Measurements from ENCODE around the gene SDK1. TPM values are rescaled to one million over a fixed set of nuclear protein-coding genes. Genes with fewer than 3 reads are reported as not detected.

Gene SDK1
- total and polyA plus RNA-seq, 10 of the 15 experiments (the other 5 are each of a cell fraction or from before 2014, with no cell fraction given), result 0.14 to 0.33 TPM; not detected in 8

- TF ChIP-seq BHLHE40 (IDR thresholded peaks at IDR 0.05; ENCODE audit: borderline replicate concordance in 1 of 2, low read depth in 2 of 2, low read length in 1 of 2), result no peak
- no peak for TF ChIP-seq GABPA (IDR thresholded peaks at IDR 0.05; ENCODE audit: low read depth)
- TF ChIP-seq FOS (IDR thresholded peaks at IDR 0.05; ENCODE audit: borderline replicate concordance, extremely low read depth, insufficient read length), result no peak
- TF ChIP-seq RELA (IDR thresholded peaks at IDR 0.05; ENCODE audit: borderline replicate concordance, partially characterized antibody), result no peak
- TF ChIP-seq RAD21 (IDR thresholded peaks at IDR 0.05; ENCODE audit: insufficient read depth, low read depth, low read length), result no peak
These were observed 770.5 kb downstream of the SDK1 start (continued) for GRCh38 chr7:4071370-4072058.

GRCh38 chr7:4072161-4072925 lies 771.3 kb downstream of the SDK1 start:
- DNase-seq (ENCODE audit: low read depth, low spot score) (no peak), ATAC-seq (no peak), FAIRE-seq (no peak)
- RAD21 ChIA-PET (ENCODE audit: unreplicated experiment), result no interaction called here
- H3K27me3 ChIP-seq (replicated peaks in 1 of 2; ENCODE audit: control insufficient read depth in 2 of 2, insufficient read depth in 2 of 2, low read length in 1 of 2), result no peaks in the 10 kb centered on the region
- no peak overlapping the region for H2AFZ ChIP-seq (ENCODE audit: control insufficient read depth, low read depth, low read length)
- SMC1A ChIA-PET (ENCODE audit: uncharacterized antibody, unreplicated experiment), result no interaction called here
- no peaks in the 10 kb centered on the region for H3K36me3 ChIP-seq (ENCODE audit: control insufficient read depth in 2 of 2, insufficient read depth in 2 of 2, low read length in 1 of 2)
- H3K4me2 ChIP-seq (ENCODE audit: control insufficient read depth, insufficient read depth), result no peak overlapping the region
- no peaks in the 10 kb centered on the region for H4K20me1 ChIP-seq (ENCODE audit: control insufficient read depth, insufficient read depth)
- no peaks in the 10 kb centered on the region; the same call in 2 of the 3 replicates for H3K9me3 ChIP-seq (replicated peaks; ENCODE audit: control insufficient read depth, insufficient read depth, low read length)
- CTCF ChIA-PET, result no interaction called here
- H3K79me2 ChIP-seq (ENCODE audit: control insufficient read depth, insufficient read depth, low read length), result no peaks in the 10 kb centered on the region
- no peak overlapping the region for H3K9ac ChIP-seq (ENCODE audit: control insufficient read depth, insufficient read depth, low read length)
- no peak overlapping the region for H3K4me3 ChIP-seq
- WGBS (ENCODE audit: insufficient coverage, insufficient replicate concordance, low lambda C conversion rate, missing lambda C conversion rate), result 26% methylated on average over 20 of the region's 20 CpGs
- H3K4me1 ChIP-seq (ENCODE audit: control insufficient read depth, insufficient read depth, low read length), result no peaks in the 10 kb centered on the region
- H3K27ac ChIP-seq (ENCODE audit: control insufficient read depth, insufficient read depth), result no peak overlapping the region
- POLR2A ChIA-PET, result no interaction called here
- in situ Hi-C loops (cut with MboI) (no loop called here), intact Hi-C loops (cut with micrococcal nuclease; ENCODE audit: unreplicated experiment) (no loop called here)
- BruUV-seq (replicated peaks), result no TSS peak
- TF ChIP-seq NR2C1 (IDR thresholded peaks at IDR 0.05) (no peak), POLR2AphosphoS5 (IDR thresholded peaks at IDR 0.05; ENCODE audit: low read length) (no peak), MYB (IDR thresholded peaks at IDR 0.05; ENCODE audit: borderline replicate concordance, low read depth, low read length) (no peak), MLLT1 (IDR thresholded peaks at IDR 0.05) (no peak), HDGF (IDR thresholded peaks at IDR 0.05) (no peak), CREM (IDR thresholded peaks at IDR 0.05; ENCODE audit: low read depth) (no peak), PRDM15 (CRISPR knock-in tag; IDR thresholded peaks at IDR 0.05) (no peak), TAF1 (IDR thresholded peaks at IDR 0.05; ENCODE audit: borderline replicate concordance, low read depth, low read length) (no peak)

All from GM12878 (cell line).